Ovary (tissue), 3 donors: ENCODE results near the gene IKZF1.

ENCODE experiments used
- CTCF ChIP-seq, 3 donors: fragments of 450-650 bp in 2 of 3; fragments of 200-600 bp in 1 of 3; IDR thresholded peaks; one replicate each; pipeline versions ENCODE4 v1.5.1 to v1.8.0; 2016 to 2022; ENCODE audit warnings: antibody characterized with exemption in 3 of 3, mild to moderate bottlenecking in 1 of 3
- POLR2A ChIP-seq: fragments of 450-650 bp; IDR thresholded peaks from one replicate; pipeline ENCODE4 v1.6.1; 2017; ENCODE audit warnings: antibody characterized with exemption, mild to moderate bottlenecking, moderate library complexity
- donor health status: DM: no; HTN: no; CAD: no.

- TF ChIP-seq POLR2A (no peak), CTCF (IDR thresholded peaks at IDR 0.05) (no peak)
These were observed 38.4 kb upstream of the IKZF1 start for GRCh38 chr7:50265968-50266634.
